Measurements from ENCODE around the gene MYH3.

MYH3 gene

DNA sequence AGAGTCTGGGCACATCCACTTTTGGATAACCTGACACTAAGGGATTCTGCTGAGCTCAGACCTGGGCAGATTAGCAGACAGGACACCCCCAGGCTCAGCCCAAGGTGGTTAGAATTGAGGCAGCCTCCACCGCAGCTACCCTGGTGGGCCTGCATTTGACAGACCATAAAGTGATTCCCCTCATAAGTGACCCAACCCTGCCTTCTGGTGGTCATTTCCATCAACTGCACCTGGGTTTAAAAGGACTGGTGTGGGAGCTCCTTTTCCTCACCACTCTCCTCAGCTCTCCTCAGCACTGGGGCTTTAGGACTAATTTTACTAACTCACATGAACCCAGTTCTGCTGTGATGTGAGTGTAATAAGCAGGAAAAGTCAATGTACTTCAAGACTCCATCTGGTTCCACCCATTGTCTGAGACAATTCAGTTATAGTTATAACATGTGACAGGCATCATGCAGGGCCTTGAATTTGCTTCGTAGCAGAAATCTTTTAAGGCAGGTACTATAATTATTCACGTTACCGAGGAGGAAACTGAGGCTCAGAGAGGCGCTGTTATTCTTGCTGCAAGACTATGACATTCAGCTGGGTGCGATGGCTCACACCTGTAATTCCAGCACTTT lies 42.5 kb downstream of the MYH3 start:
- DNase-seq (ENCODE audit: low read depth, low spot score) = no peak

DNA sequence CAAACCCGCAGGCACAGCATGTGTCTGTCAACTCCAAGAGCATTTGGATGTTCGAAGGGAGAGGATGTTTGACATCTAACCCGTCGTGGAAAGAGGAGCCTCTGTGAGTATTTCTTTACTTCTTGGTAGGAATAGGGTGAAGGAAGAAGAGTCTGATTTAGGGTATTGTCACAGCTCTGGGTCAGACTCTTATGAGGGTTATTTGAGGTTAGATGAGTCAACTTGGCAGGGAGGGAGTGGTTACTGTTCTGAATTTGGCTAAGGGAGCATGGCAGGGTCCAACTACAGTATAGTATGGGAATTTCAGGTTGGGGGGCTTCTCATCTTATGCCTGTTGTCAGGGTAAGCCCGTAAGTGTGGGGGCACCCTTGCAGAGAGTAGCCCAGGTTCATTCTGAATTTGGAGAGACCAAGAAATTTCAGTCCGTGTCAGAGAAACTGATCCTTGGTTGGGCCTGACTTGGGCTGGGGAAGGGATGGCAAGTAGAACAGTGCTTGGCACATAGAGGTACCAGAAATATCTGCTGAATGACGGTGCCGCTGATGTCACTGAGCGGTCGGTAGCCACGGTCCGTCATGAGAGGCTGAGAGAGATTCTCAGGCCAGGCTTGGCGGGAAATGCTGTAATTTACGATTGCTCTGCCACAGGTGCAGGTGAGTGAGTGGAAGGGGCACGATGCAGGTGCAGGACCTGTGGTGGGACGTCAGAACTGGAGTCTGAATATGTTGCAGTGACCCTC lies 43.2 kb downstream of the MYH3 start:
- no peak for DNase-seq (ENCODE audit: low read depth, low spot score)

DNA sequence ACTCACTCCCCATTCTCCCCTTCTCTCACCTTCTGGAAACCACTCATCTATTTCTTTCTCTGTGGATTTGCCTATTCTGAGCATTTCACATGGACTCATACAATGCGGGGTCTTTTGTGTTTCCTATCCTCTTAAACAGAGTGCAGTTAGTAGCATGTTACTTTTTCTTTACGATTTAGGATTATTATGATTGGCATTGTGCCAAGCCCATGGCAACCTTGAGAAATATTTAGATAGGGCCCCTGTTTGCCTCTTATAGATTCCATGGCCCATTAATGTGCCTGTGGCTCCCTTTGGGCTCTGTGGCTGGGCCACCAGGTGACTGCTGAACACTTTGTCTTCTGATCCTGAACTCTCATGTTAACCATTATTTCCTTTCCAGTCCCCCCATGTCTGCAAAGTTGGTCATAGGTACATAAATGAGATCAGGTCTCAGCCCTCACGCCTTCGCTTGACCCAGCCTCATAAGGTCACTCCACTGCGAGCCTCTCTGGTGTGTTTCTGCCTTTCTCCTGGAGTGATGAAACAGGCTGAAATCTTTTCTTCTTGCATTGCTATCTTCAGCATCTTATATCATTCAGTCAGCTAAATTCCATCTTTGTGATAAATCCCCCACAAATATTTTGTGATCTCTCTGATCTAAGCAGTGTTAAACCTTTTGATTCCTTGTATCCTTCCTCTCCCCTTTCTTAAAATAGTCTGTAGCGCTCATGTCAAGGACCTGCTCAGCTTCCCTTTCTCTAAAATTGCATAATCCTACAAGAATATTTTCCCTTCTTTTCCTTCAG lies 44.0 kb downstream of the MYH3 start:
- no peak for DNase-seq (ENCODE audit: low read depth, low spot score)

DNA sequence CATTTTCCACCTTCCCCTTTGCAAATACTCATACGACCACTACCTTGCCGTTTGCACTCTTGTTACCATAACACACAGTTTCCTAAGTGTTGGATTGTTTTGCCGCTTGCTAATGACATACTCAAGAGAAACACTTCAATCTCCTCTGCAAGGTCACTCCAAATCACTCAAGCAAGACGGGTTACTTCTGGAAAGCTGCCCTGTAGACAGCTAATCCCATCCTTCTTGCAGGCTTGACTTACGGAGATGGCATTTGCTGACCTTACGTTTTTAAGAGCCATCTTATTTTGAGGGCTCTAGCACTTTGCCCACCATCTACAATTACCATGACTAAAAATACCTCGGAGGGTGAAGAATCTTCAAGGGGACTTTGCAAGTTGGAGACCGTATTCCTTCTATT lies 46.2 kb downstream of the MYH3 start:
- DNase-seq (ENCODE audit: low read depth, low spot score) = no peak

DNA sequence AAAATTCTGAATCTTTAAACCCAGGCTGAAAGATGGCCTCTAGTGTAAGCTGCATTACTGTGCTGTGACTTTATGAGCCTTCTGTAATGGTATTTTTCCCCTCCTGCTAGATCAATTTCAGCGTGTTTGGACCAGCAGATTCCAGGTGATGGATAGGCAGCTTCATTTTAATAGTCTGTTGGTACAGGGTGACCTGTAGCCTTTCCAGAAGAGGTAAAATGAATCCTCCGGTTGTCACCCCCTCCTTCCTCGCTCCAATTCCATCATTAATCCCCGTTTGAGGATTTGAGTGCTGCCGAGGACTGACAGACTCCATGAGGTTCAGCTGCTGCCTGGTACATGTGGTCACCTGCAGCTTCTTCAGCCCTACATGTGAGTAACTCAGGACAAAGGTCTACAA lies 48.9 kb downstream of the MYH3 start:
- no peak for DNase-seq (ENCODE audit: low read depth, low spot score)

DNA sequence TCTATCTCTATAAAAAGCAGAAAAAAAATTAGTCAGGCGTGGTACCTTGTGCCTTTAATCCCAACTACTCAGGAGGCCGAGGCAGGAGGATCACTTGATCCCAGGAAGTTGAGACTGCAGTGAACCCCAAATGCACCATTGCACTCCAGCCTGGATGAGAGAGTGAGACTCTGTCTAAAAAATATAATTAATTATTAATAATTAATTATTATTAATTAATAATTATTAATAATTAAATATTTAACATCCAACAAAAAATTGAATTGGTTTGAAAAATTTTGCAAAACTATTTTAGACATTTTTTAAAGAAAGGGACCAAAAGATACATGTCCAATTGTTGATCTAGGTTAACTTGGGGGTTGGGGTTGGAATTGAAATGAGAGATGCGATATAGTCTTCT lies 51.0 kb downstream of the MYH3 start:
- DNase-seq (ENCODE audit: low read depth, low spot score) = no peak

DNA sequence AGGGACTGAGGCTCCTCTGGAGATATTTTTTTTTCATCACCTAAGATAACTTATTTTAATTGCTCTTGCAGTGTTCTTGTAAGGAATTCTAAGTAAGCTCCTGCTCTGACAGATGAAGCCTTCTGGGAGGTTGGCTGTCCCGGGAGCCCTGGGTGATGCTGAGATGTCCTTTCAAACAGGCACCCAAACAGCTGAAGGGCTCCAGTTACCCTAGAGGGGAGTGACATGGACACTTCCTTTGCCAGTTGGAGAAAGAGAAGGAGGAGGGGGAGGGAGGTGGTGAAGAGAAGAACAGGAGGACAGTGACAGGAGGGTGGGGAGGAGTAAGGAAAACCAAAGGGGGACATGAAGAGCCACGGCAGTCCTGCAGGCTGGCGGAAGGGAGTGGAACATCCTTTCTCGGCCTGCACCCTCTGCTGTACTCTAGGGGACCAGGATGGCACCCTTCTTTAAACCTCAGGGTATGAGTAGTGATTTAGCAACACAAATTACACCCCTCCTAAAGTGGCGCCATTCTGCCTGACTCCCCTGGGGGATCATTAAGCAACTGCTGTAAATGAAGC lies 51.8 kb downstream of the MYH3 start:
- DNase-seq (ENCODE audit: low read depth, low spot score) = no peak

DNA sequence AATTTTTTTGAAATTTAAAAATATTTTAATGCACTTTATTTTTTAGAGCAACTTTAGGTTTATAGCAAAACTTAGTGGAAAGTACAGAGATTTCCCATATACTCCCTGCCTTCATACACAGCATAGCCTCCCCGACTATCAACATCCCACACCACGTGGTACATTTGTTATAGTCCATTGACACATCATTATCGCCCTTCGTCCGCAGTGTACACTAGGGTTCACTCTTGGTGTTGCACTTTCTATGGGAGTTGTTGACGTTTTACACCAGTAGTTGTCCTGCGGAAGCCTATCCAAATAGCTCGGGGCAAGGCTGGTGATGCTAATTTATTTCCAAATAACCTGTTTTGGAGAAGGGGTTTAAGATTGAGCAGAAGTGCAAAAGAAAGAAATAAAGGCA lies 52.6 kb downstream of the MYH3 start:
- DNase-seq (ENCODE audit: low read depth, low spot score) = no peak

DNA sequence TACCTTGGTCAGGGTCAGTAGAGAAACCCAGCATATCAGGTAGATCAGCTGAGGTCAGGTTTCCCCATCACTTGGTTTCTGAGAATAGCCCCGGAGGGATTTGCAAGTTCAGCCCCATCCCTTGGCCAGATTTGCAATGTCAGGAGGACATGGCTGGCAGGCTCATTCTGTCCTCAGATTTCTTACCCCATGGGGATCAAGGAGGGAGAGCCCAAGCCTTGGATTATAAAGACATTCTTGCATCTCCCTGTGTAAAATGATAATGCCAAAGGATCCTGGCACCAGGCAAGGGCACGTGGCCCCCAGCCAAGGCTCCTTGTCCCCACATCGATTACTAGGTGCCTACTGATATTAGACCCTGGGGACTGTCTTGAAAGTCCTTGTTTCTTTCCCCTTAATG lies 53.2 kb downstream of the MYH3 start:
- DNase-seq (ENCODE audit: low read depth, low spot score) = no peak

DNA sequence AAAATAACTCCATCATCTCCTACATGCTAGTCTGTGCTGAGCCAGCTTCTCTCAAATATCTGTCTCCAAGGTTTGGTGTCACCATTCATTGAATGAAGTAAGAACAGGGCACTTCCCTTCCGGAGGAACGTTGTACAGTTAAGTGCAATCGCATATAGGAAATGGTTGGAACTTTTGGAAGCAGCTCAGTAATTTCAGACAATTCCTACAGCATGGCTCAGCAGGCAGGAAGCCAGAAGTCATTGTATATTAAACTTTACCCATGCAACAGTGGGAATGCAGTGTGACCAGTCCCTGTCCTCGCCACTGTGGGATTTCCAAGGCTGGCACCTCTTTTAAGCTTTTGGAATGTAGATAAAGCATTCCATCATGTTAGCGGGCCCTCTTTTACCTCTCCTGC lies 56.5 kb downstream of the MYH3 start:
- DNase-seq (ENCODE audit: low read depth, low spot score) = no peak

DNA sequence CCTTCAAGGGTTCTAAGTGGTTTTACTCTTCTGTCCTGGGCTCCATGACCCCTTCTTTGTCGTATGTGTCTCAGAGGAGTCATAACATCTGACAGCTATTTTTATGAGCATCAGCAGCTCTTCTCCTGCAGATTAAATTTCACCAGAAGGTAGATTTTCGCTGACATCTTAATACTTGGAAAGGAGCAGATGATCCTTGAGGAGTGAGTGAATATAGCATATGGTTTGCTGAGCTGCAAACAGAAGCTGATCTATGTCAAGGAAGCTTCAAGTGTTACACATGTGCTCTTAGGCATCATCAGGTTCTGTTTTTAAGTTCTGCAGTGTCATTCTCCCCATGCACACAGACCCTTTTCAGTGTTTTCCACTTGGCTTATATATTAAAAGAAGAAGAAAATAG lies 58.5 kb downstream of the MYH3 start:
- no peak for DNase-seq (ENCODE audit: low read depth, low spot score)

DNA sequence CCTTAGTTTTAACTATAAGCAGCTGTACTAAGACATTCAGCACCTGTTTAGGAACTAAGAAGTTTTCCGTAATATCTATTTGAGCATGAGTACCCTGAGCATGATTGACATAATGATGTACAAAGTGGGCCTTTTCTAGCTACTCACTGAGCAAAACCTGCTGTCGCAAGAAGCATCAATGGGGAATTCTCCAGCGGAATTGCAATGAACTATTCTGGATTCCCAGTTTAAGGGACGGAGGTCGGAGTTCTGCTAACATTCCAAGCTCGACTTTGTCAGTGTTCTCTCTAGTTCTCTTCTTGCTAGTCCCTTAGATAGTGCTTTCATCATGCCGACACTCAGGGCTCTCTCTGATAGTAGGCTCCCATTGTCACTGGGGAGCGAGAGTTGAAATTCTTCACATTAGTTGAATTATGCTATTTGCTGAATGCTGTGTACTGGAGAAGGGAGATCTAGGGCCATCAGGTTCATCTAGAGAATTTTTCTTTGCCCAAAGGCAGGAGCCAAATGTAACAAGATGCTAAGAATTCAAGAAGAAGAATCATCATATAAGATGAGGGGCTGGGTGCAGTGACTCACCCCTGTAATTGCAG lies 67.5 kb downstream of the MYH3 start:
- DNase-seq (ENCODE audit: low read depth, low spot score) = no peak

DNA sequence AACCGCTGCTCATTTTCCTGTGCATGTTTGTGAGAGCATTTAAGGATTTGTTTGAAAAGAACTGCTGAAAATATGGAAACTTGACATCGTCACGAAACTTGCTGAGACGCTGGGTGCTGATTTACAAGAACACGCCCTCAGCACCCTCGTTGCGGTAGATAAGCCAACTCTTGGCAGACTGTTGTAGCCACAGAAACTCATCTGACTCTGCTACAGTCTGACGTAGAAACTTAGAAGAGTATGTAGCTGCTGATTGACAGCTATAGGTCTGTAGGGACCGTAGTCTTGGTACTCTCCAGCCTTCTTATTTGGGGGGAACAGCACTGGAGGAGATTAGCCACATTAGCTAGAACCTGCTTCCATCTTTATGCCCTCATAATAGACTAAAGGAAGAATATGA lies 71.6 kb downstream of the MYH3 start:
- DNase-seq (ENCODE audit: low read depth, low spot score) = no peak

DNA sequence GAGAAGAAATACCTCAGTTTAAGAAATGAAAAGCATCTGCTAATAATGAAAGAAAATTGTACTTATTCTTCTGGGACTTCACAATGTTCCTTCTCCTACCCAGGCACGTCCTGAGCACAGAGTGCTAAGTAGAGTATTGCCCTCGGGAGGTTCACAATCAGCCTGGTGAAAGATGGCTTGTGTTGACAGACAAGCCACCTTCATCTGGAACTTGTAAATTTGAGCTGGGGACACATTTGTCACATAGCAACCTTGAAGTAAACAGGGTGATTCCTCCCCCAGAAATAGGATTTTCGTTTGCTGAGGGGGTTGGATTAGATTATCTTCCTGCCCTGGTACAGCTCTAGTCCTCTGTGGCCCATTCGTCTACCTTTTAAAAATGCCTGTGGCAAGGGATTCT lies 73.3 kb downstream of the MYH3 start:
- DNase-seq (ENCODE audit: low read depth, low spot score) = no peak

DNA sequence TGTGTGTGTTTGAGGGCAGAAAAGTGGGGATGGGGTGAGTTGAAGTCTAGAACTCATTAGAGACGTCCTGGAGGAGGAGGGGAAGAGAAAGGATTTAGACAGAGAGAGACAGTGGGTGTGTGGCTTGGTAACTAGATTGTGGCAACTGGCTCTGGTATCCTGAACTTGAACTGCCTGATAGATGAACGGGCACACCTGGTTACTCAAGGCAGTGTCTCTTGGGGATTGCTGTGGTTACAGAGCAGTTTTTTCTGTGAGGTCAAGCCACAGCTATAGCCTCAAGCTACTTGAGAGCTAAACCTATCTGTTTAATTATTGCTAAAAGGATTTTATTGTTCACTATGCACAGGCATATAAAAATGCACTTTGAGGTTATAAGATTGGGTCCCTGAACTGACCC lies 77.8 kb downstream of the MYH3 start:
- DNase-seq (ENCODE audit: low read depth, low spot score) = no peak
